ENCODE results near the gene YBEY. TPM values are rescaled to one million over a fixed set of nuclear protein-coding genes. Genes with fewer than 3 reads are reported as not detected.

The YBEY gene
- total RNA-seq, 2 donors from 2014 or later, result 8.0 to 12.4 TPM

DNA sequence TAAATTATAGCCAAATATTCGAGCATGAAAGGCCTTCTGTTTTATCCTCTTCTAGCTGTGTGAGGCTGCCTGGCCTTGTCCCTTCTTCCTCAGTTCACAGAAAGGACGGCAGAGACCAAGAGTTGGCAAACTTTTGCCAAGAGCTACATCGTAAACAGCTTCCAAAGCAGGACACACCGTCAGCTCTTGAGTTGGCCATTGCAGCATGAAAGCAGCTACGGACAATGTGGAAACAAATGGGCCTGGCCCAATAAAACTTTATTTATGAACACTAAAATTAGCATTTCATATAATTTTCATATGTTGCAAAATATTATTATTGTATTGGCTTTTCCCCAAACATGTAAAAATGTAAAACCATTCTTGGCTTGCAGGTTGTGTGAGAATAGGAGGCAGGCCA lies 26.8 kb downstream of the YBEY start:
- no peak overlapping the region for H3K27ac ChIP-seq
- H3K4me1 ChIP-seq, result no peaks in the 10 kb centered on the region
- TF ChIP-seq, protein P1, sequence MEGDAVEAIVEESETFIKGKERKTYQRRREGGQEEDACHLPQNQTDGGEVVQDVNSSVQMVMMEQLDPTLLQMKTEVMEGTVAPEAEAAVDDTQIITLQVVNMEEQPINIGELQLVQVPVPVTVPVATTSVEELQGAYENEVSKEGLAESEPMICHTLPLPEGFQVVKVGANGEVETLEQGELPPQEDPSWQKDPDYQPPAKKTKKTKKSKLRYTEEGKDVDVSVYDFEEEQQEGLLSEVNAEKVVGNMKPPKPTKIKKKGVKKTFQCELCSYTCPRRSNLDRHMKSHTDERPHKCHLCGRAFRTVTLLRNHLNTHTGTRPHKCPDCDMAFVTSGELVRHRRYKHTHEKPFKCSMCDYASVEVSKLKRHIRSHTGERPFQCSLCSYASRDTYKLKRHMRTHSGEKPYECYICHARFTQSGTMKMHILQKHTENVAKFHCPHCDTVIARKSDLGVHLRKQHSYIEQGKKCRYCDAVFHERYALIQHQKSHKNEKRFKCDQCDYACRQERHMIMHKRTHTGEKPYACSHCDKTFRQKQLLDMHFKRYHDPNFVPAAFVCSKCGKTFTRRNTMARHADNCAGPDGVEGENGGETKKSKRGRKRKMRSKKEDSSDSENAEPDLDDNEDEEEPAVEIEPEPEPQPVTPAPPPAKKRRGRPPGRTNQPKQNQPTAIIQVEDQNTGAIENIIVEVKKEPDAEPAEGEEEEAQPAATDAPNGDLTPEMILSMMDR (IDR thresholded peaks at IDR 0.05), result no peak
- intact Hi-C loops (cut with DNase I), result no loop called here
- no peaks in the 10 kb centered on the region for H3K36me3 ChIP-seq
- H3K4me3 ChIP-seq, result no peak overlapping the region
- DNase-seq, result no peak
- no peaks in the 10 kb centered on the region for H3K9me3 ChIP-seq
- no peaks in the 10 kb centered on the region for H3K27me3 ChIP-seq
- no peak overlapping the region for H3K9ac ChIP-seq (ENCODE audit: low read depth in 2 of 2, low read length in 2 of 2)

DNA sequence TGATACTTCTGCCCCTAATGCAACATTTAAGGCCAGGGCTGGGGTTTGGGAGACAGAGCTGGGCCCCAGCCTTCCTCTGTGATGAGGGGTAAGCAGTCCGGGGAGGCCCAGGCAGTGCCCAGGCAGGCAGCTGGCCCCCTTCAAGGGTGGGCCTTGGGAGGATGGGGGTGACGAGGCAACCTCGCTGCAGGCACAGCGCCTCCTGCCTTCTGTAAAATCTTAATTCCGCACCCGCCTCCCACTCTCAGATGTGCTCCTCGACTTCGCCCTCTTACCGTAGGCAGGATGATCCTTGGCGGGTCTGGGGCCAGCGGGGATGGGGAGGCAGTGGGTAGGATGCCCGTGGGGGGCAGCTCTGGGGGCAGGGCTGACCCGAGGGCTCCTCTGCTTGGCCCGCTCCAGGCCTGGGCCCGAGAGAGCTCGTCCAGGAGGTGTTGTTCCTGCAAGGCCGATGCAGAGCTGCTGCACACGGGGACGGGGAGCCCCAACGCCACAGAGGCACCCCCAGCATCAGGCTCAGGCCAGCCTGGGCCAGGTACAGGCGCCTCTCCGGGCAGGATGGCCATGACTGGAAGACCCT lies 28.4 kb downstream of the YBEY start:
- Histone ChIP-seq H3K27ac (no peak overlapping the region), H3K36me3 (no peaks in the 10 kb centered on the region), H3K27me3 (no peaks in the 10 kb centered on the region), H3K4me1 (no peaks in the 10 kb centered on the region), H3K9ac (ENCODE audit: low read depth in 2 of 2, low read length in 2 of 2) (no peak overlapping the region), H3K4me3 (no peak overlapping the region), H3K9me3 (no peaks in the 10 kb centered on the region)
- intact Hi-C loops (cut with DNase I), result no loop called here
- DNase-seq, result no peak
- TF ChIP-seq, protein P1 (IDR thresholded peaks at IDR 0.05), result no peak

DNA sequence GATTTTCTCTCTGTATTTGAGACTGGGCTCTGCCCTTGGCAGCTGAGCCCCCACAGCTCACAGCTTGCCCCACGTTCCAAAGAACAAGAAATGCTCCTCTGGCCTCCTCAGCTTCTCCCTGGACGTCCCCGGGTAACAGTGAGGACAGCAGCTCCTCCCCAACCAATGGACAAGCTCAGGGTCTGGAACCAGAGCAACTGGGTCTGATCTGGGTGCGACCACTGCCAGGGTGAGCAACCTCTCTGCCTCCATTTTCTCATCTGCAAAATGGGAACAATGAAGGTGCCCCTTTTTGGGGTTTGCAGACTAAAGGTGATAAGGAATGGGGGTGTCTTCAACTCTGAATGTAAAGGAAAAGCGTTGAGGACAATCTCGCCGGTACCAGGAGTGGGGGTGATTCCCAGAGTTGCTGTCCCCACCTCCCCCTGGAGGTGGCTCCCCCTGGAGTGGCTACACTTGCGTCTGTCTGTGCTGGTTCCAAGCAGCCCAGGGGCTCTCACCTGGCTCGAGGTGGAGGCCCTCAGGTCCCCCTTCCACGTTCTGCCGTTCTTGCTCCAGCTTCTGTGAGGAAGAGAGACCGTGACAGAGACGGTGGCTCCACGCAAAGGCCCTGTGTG lies 30.7 kb downstream of the YBEY start:
- H3K27me3 ChIP-seq, result no peaks in the 10 kb centered on the region
- H3K9ac ChIP-seq (ENCODE audit: low read depth in 2 of 2, low read length in 2 of 2), result no peak overlapping the region
- H3K36me3 ChIP-seq, result no peaks in the 10 kb centered on the region
- H3K9me3 ChIP-seq, result no peaks in the 10 kb centered on the region
- no peaks in the 10 kb centered on the region for H3K4me1 ChIP-seq
- no peak for DNase-seq
- no peak overlapping the region for H3K4me3 ChIP-seq
- TF ChIP-seq, protein P1 (IDR thresholded peaks at IDR 0.05), result no peak
- no peak overlapping the region for H3K27ac ChIP-seq
- intact Hi-C loops (cut with DNase I), result no loop called here

DNA sequence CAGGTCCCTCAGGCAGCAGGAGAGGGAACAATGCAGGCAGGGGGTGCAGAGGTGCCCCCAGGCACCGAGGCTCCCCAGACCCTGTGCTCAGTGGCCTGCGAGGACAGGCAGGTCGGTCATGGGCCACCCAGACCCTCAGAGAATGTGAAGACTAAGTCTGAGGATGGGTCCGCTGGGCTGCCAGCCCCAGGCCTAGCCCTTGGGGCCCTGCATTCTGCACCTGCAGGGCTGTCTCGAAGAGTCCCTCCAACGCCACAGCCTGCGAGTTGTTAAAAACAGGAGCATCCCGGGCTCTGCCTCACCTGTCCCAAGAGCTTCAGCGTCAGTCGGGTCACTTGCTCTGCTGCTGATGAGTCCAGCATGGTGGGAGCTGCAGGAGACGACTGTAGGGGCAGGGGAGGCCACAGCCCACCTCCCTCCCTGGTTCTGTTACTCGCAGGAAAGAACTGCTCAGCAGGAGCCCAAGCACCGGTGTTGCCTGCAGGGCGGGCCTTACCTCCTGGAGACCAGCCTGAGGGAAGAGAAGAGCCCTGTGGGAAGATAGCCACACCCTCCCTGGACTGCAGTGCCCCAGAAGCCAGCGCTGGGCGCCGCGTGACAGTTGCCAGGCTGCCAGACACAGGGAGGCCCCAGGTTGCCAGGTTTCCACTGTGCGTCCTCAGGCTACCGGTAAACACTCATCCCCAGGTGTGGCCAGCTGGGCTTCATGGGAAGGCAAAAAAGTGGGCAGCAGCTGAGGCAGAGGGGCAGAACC lies 31.7 kb downstream of the YBEY start:
- intact Hi-C loops (cut with DNase I), result no loop called here

DNA sequence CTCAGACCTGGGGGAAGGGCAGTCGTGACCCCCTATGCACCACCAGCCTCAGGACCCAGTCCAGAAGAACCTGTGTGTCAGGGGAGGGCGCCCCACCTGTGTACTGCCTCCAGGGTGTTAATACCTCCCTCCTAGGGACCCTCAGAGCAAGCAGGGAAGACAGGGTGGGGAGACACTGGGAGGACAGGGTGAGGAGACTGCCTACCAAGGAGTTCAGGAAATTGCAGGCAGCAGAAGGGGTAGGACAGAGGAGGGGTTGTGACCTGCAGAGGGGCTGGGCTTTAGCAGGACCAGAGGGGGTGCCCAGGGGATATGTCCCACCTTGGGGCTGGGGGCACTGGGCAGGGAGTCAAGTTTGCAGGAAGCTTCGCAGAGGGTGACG lies 32.3 kb downstream of the YBEY start:
- TF ChIP-seq, protein P1 (IDR thresholded peaks at IDR 0.05), result no peak
- Histone ChIP-seq H3K4me1 (no peaks in the 10 kb centered on the region), H3K27ac (no peak overlapping the region), H3K9me3 (no peaks in the 10 kb centered on the region), H3K36me3 (no peaks in the 10 kb centered on the region), H3K4me3 (no peak overlapping the region), H3K27me3 (no peaks in the 10 kb centered on the region), H3K9ac (ENCODE audit: low read depth in 2 of 2, low read length in 2 of 2) (no peak overlapping the region)
- intact Hi-C loops (cut with DNase I), result no loop called here
- no peak for DNase-seq

More for the DNA sequence above, 31.7 kb downstream of the YBEY start:
- Histone ChIP-seq H3K4me3 (no peak overlapping the region), H3K36me3 (no peaks in the 10 kb centered on the region), H3K27me3 (no peaks in the 10 kb centered on the region), H3K4me1 (no peaks in the 10 kb centered on the region), H3K27ac (no peak overlapping the region), H3K9me3 (no peaks in the 10 kb centered on the region), H3K9ac (ENCODE audit: low read depth in 2 of 2, low read length in 2 of 2) (no peak overlapping the region)
- peak; percentile 56 for DNase-seq
- TF ChIP-seq, protein P1 (IDR thresholded peaks at IDR 0.05), result no peak

Measured in colonic mucosa (tissue), 4 donors.